T-cell (primary cell): ENCODE results near the gene STARD13. TPM values are rescaled to one million over a fixed set of nuclear protein-coding genes. Genes with fewer than 3 reads are reported as not detected.

Source experiments
- ATAC-seq, 4 experiments: fragments of 200-7000 bp in 3 of 4; fragments of 150-1000 bp in 1 of 4; cut with Tn5 transposase; replicated peaks in 1 of 4; 1 replicate in 3 of 4; 2 replicates in 1 of 4; pipeline ENCODE4 v1.10.0; 2021; ENCODE audit warnings: moderate library complexity in 3 of 4, mild to moderate bottlenecking in 2 of 4, moderate number of reproducible peaks in 1 of 4
- CTCF ChIA-PET, 2 donors: fragments of 300-600 bp; sonication (Branson Sonifier 250); formaldehyde crosslinking; loops; one replicate each; lab custom pipeline; 2022; ENCODE audit warnings: antibody characterized with exemption in 2 of 2; lab: Charles Lee
- POLR2A ChIA-PET, 2 donors: fragments of 300-600 bp; sonication (Branson Sonifier 250); formaldehyde crosslinking; loops; one replicate each; lab custom pipeline; 2022; ENCODE audit warnings: antibody characterized with exemption in 2 of 2; lab: Charles Lee
- DNase-seq, 35 experiments: peaks; one replicate each; pipeline versions ENCODE4 v3.0.0 to v3.0.0-alpha.2; 2013 to 2023
- H3K27ac ChIP-seq: one replicate; pipeline ENCODE4 v1.5.1; 2013; ENCODE audit warnings: low read length
- H3K27me3 ChIP-seq, 2 experiments: replicated peaks in 1 of 2; 1 replicate in 1 of 2; 2 replicates in 1 of 2; pipeline versions ENCODE4 v1.6.1 to v1.7.0; 2013; ENCODE audit warnings: low read length in 1 of 2, mixed read lengths in 1 of 2; ENCODE audit not compliant: control insufficient read depth in 2 of 2, insufficient read depth in 2 of 2; ENCODE audit errors: extremely low read depth in 1 of 2
- H3K36me3 ChIP-seq, 2 donors: 1 replicate in 1 of 2; 2 replicates in 1 of 2; pipeline versions ENCODE4 v1.6.1 to v1.7.0; 2013; ENCODE audit warnings: low read length in 1 of 2; ENCODE audit not compliant: control insufficient read depth in 2 of 2, insufficient read depth in 1 of 2; ENCODE audit errors: extremely low read depth in 1 of 2
- H3K4me1 ChIP-seq, 2 experiments: 1 replicate in 1 of 2; 2 replicates in 1 of 2; pipeline versions ENCODE4 v1.6.1 to v1.7.0; 2013; ENCODE audit warnings: low read length in 2 of 2, mixed read lengths in 1 of 2; ENCODE audit not compliant: insufficient read depth in 2 of 2, control insufficient read depth in 1 of 2; ENCODE audit errors: extremely low read depth in 1 of 2
- H3K4me3 ChIP-seq, 2 donors: 1 replicate in 1 of 2; 2 replicates in 1 of 2; pipeline versions ENCODE4 v1.5.1 to v1.7.0; 2013; ENCODE audit warnings: mild to moderate bottlenecking in 2 of 2, low read length in 1 of 2, moderate library complexity in 1 of 2; ENCODE audit not compliant: control insufficient read depth in 1 of 2; ENCODE audit errors: extremely low read depth in 1 of 2
- H3K9me3 ChIP-seq: 2 replicates; pipeline ENCODE4 v1.7.0; 2013
- H3K27ac Mint-ChIP-seq, 2 donors: one replicate each; pipeline ENCODE4 v1.8.0; 2020 to 2021; ENCODE audit warnings: mild to moderate bottlenecking in 2 of 2, mixed read lengths in 2 of 2
- H3K27me3 Mint-ChIP-seq, 2 donors: one replicate each; pipeline ENCODE4 v1.8.0; 2021 to 2022; ENCODE audit warnings: mixed read lengths in 2 of 2
- H3K36me3 Mint-ChIP-seq: one replicate; pipeline ENCODE4 v1.8.0; 2021; ENCODE audit warnings: mixed read lengths
- H3K4me1 Mint-ChIP-seq, 3 donors: one replicate each; pipeline ENCODE4 v1.8.0; 2020 to 2022; ENCODE audit warnings: mixed read lengths in 3 of 3, mild to moderate bottlenecking in 1 of 3
- H3K4me3 Mint-ChIP-seq, 3 donors: one replicate each; pipeline ENCODE4 v1.8.0; 2020 to 2022; ENCODE audit warnings: mild to moderate bottlenecking in 3 of 3, mixed read lengths in 3 of 3, moderate library complexity in 3 of 3
- H3K9me3 Mint-ChIP-seq, 3 donors: one replicate each; pipeline ENCODE4 v1.8.0; 2020 to 2022; ENCODE audit warnings: mixed read lengths in 3 of 3
- WGBS: methylation state at CpG from one replicate; pipeline ENCODE4 v1.1.5; 2013; ENCODE audit warnings: missing lambda C conversion rate; ENCODE audit not compliant: insufficient coverage; 5-methylcytosine and 5-hydroxymethylcytosine counted together
- total RNA-seq, 35 experiments: library from RNA in 6 of 35; stranded (reverse) in 6 of 35; fragments of 120-200 nt in 1 of 35; gene quantifications; one replicate each; pipeline versions ENCODE4 v1.2.1 to v1.2.4 and lab custom pipeline; 2013 to 2026

The STARD13 gene
- total RNA-seq, 5 donors from 2014 or later (not counting 1 experiment from before 2014, with no cell fraction given) = 0.39 to 0.53 (median 0.44) TPM; not detected in 2

- H3K4me1 Mint-ChIP-seq = no peaks in the 10 kb centered on the region
- ATAC-seq (no peak), DNase-seq (no peak)
- Histone ChIP-seq H3K9me3 (no peaks in the 10 kb centered on the region), H3K27me3 (no peaks in the 10 kb centered on the region), H3K36me3 (no peaks in the 10 kb centered on the region), H3K27ac (no peak overlapping the region), H3K4me1 (no peaks in the 10 kb centered on the region), H3K4me3 (no peak overlapping the region)
- ChIA-PET CTCF (no interaction called here), POLR2A (no interaction called here)
- H3K9me3 Mint-ChIP-seq = no peaks in the 10 kb centered on the region
- no peaks in the 10 kb centered on the region for H3K36me3 Mint-ChIP-seq
- 88% methylated on average over 2 of the region's 5 CpGs for WGBS
- H3K27me3 Mint-ChIP-seq = peaks cover 16 to 18% of the 10 kb centered on the region in 2 donors
- H3K4me3 Mint-ChIP-seq = no peak overlapping the region
- H3K27ac Mint-ChIP-seq = no peak overlapping the region
Observed at GRCh38 chr13:33091415-33091774, 194.2 kb downstream of the STARD13 start.

GRCh38 chr13:33090755-33091414, 194.7 kb downstream of the STARD13 start:
- peaks cover 18 to 21% of the 10 kb centered on the region in 2 donors for H3K27me3 Mint-ChIP-seq
- 100% methylated on average over 1 of the region's 4 CpGs for WGBS
- no peak for ATAC-seq

GRCh38 chr13:33089311-33089710, 196.2 kb downstream of the STARD13 start:
- ATAC-seq (no peak), DNase-seq (no peak)
- WGBS = 100% methylated on average over 3 of the region's 3 CpGs
- H3K4me1 Mint-ChIP-seq = no peaks in the 10 kb centered on the region
- Histone ChIP-seq H3K4me1 (no peaks in the 10 kb centered on the region), H3K36me3 (no peaks in the 10 kb centered on the region), H3K27ac (no peak overlapping the region), H3K27me3 (no peaks in the 10 kb centered on the region), H3K4me3 (no peak overlapping the region), H3K9me3 (no peaks in the 10 kb centered on the region)
- peaks cover 23 to 25% of the 10 kb centered on the region in 2 donors for H3K27me3 Mint-ChIP-seq
- ChIA-PET POLR2A (no interaction called here), CTCF (no interaction called here)
- no peaks in the 10 kb centered on the region for H3K36me3 Mint-ChIP-seq
- no peaks in the 10 kb centered on the region for H3K9me3 Mint-ChIP-seq
- H3K4me3 Mint-ChIP-seq = no peak overlapping the region
- H3K27ac Mint-ChIP-seq = no peak overlapping the region

More at GRCh38 chr13:33090755-33091414, 194.7 kb downstream of the STARD13 start:
- no peaks in the 10 kb centered on the region for H3K9me3 Mint-ChIP-seq
- H3K4me3 ChIP-seq = no peak overlapping the region
- H3K4me1 ChIP-seq = no peaks in the 10 kb centered on the region
- H3K27ac Mint-ChIP-seq = no peak overlapping the region
- DNase-seq = no peak
- no peak overlapping the region for H3K4me3 Mint-ChIP-seq
- H3K36me3 ChIP-seq = no peaks in the 10 kb centered on the region
- no peaks in the 10 kb centered on the region for H3K9me3 ChIP-seq
- CTCF ChIA-PET = no interaction called here
- no peaks in the 10 kb centered on the region for H3K4me1 Mint-ChIP-seq
- H3K27ac ChIP-seq = no peak overlapping the region
- POLR2A ChIA-PET = no interaction called here
- no peaks in the 10 kb centered on the region for H3K36me3 Mint-ChIP-seq
- H3K27me3 ChIP-seq = no peaks in the 10 kb centered on the region

- ChIA-PET POLR2A (no interaction called here), CTCF (no interaction called here)
- no CpG with 5 or more reads among the region's 3 CpGs for WGBS
- Mint-ChIP-seq H3K36me3 (no peaks in the 10 kb centered on the region), H3K27ac (no peak overlapping the region), H3K4me1 (no peaks in the 10 kb centered on the region), H3K4me3 (no peak overlapping the region), H3K9me3 (no peaks in the 10 kb centered on the region), H3K27me3 (peaks cover 23 to 24% of the 10 kb centered on the region in 2 donors)
- Histone ChIP-seq H3K36me3 (no peaks in the 10 kb centered on the region), H3K4me3 (no peak overlapping the region), H3K4me1 (no peaks in the 10 kb centered on the region), H3K9me3 (no peaks in the 10 kb centered on the region), H3K27me3 (no peaks in the 10 kb centered on the region), H3K27ac (no peak overlapping the region)
- DNase-seq = no peak
- ATAC-seq = no peak
Observed at GRCh38 chr13:33087790-33088189, 197.8 kb downstream of the STARD13 start.

GRCh38 chr13:33087091-33087490, 198.5 kb downstream of the STARD13 start:
- H3K27me3 Mint-ChIP-seq = peaks cover 23 to 24% of the 10 kb centered on the region in 2 donors
- no peak overlapping the region for H3K4me3 ChIP-seq
- no peaks in the 10 kb centered on the region for H3K4me1 Mint-ChIP-seq
- ChIA-PET POLR2A (no interaction called here), CTCF (no interaction called here)
- H3K27me3 ChIP-seq = no peaks in the 10 kb centered on the region
- H3K4me3 Mint-ChIP-seq = no peak overlapping the region
- ATAC-seq (no peak), DNase-seq (no peak)
- no peak overlapping the region for H3K27ac ChIP-seq
- H3K4me1 ChIP-seq = no peaks in the 10 kb centered on the region
- no peaks in the 10 kb centered on the region for H3K9me3 Mint-ChIP-seq
- H3K9me3 ChIP-seq = no peaks in the 10 kb centered on the region
- H3K36me3 Mint-ChIP-seq = no peaks in the 10 kb centered on the region
- WGBS = 75% methylated on average over 8 of the region's 9 CpGs
- H3K27ac Mint-ChIP-seq = no peak overlapping the region
- H3K36me3 ChIP-seq = no peaks in the 10 kb centered on the region

- Mint-ChIP-seq H3K9me3 (no peaks in the 10 kb centered on the region), H3K4me1 (no peaks in the 10 kb centered on the region), H3K4me3 (no peak overlapping the region), H3K36me3 (no peaks in the 10 kb centered on the region), H3K27ac (no peak overlapping the region), H3K27me3 (peaks cover 28 to 31% of the 10 kb centered on the region in 2 donors)
- no peaks in the 10 kb centered on the region for H3K36me3 ChIP-seq
- no peak overlapping the region for H3K27ac ChIP-seq
- no peaks in the 10 kb centered on the region for H3K9me3 ChIP-seq
- CTCF ChIA-PET = no interaction called here
- H3K27me3 ChIP-seq = peaks cover 0 to 3% of the 10 kb centered on the region in 2 experiments
- no peak overlapping the region for H3K4me3 ChIP-seq
- ATAC-seq = no peak
- POLR2A ChIA-PET = no interaction called here
- no CpG with 5 or more reads among the region's 1 CpG for WGBS
- H3K4me1 ChIP-seq = no peaks in the 10 kb centered on the region
- no peak for DNase-seq
Observed at GRCh38 chr13:33083054-33083453, 202.5 kb downstream of the STARD13 start.
